DOHH2 (cell line): ENCODE results near the gene KCNN3.
"Not testable (repeated sequence)": the region's sequence is repeated elsewhere in the genome, so short reads cannot be mapped to it uniquely, and the experiment has no call there.

Experiments used
- H3F3A ChIP-seq: fragments of 200-600 bp; sonication (generic), shearing (Covaris generic); 2 replicates; pipeline ENCODE4 v1.6.0; 2016; ENCODE audit warnings: antibody characterized with exemption, mild to moderate bottlenecking; ENCODE audit not compliant: control insufficient read depth, insufficient read depth
- H3K27ac ChIP-seq: fragments of 200-600 bp; sonication (generic); 2 replicates; pipeline ENCODE4 v1.5.1; 2014; ENCODE audit warnings: low read depth, mild to moderate bottlenecking, low read length, moderate library complexity
- H3K27me3 ChIP-seq: fragments of 200-600 bp; sonication (generic); 2 replicates; pipeline ENCODE4 v1.6.1; 2014; ENCODE audit warnings: mild to moderate bottlenecking, low read length, mixed read lengths; ENCODE audit not compliant: control insufficient read depth
- H3K36me3 ChIP-seq: fragments of 200-600 bp; sonication (generic); 2 replicates; pipeline ENCODE4 v1.6.1; 2014; ENCODE audit warnings: mild to moderate bottlenecking, low read length, moderate library complexity, mixed read lengths; ENCODE audit not compliant: control insufficient read depth
- H3K4me1 ChIP-seq: fragments of 200-600 bp; sonication (generic); 2 replicates; pipeline ENCODE4 v1.6.1; 2014; ENCODE audit warnings: mild to moderate bottlenecking, low read length, mixed read lengths; ENCODE audit not compliant: control insufficient read depth
- H3K4me2 ChIP-seq: fragments of 200-600 bp; sonication (generic); 2 replicates; pipeline ENCODE4 v1.6.0; 2014; ENCODE audit warnings: mild to moderate bottlenecking, low read length, moderate library complexity
- H3K4me3 ChIP-seq: fragments of 200-600 bp; sonication (generic); 2 replicates; pipeline ENCODE4 v1.5.1; 2014; ENCODE audit warnings: mild to moderate bottlenecking, low read length, mixed read lengths
- H3K79me2 ChIP-seq: fragments of 200-600 bp; sonication (generic); 2 replicates; pipeline ENCODE4 v1.6.1; 2014; ENCODE audit warnings: mild to moderate bottlenecking, low read length, mixed read lengths; ENCODE audit not compliant: control insufficient read depth
- H3K9me2 ChIP-seq: fragments of 200-600 bp; sonication (generic); replicated peaks from 2 replicates; pipeline ENCODE4 v1.6.1; 2014; ENCODE audit warnings: mild to moderate bottlenecking, low read length, mixed read lengths; ENCODE audit not compliant: control insufficient read depth
- H3K9me3 ChIP-seq: fragments of 200-600 bp; sonication (generic); 2 replicates; pipeline ENCODE4 v1.6.1; 2014; ENCODE audit warnings: antibody characterized with exemption, low read length, mixed read lengths; ENCODE audit not compliant: control insufficient read depth, insufficient read depth
- H4K20me1 ChIP-seq: fragments of 200-600 bp; sonication (generic); 2 replicates; pipeline ENCODE4 v1.6.0; 2014; ENCODE audit warnings: low read depth, mild to moderate bottlenecking, antibody characterized with exemption, low read length, moderate library complexity; ENCODE audit not compliant: control insufficient read depth, insufficient read depth
- CTCF ChIP-seq: fragments of 200-600 bp; sonication (generic); IDR thresholded peaks from one replicate; pipeline ENCODE4 v1.5.1; 2014; ENCODE audit warnings: antibody characterized with exemption, mild to moderate bottlenecking, low read depth, low read length; ENCODE audit not compliant: poor library complexity, severe bottlenecking
- EZH2phosphoT487 ChIP-seq: fragments of 200-600 bp; sonication (generic); IDR thresholded peaks from 2 replicates; pipeline ENCODE4 v1.6.1; 2017; ENCODE audit warnings: borderline replicate concordance, mild to moderate bottlenecking, antibody characterized with exemption, low read length, moderate library complexity, mixed read lengths

Gene KCNN3

GRCh38 chr1:154686507-154686906, 183.6 kb downstream of the KCNN3 start:
- Histone ChIP-seq H3F3A (no peaks in the 10 kb centered on the region), H4K20me1 (no peaks in the 10 kb centered on the region), H3K9me3 (no peaks in the 10 kb centered on the region), H3K36me3 (no peaks in the 10 kb centered on the region), H3K27me3 (0 out of 2 replicates have a peak, but pooled peaks cover 3% of the 10 kb centered on the region), H3K27ac (no peak overlapping the region), H3K79me2 (no peaks in the 10 kb centered on the region), H3K4me3 (no peak overlapping the region), H3K4me1 (peaks cover 12% of the 10 kb centered on the region), H3K9me2 (no peaks in the 10 kb centered on the region), H3K4me2 (peak overlapping the region; percentile 37; the same call in 1 of the 2 replicates)
- no peak for TF ChIP-seq EZH2phosphoT487
- TF ChIP-seq CTCF, result no peak

- no peak for TF ChIP-seq CTCF
- TF ChIP-seq EZH2phosphoT487, result no peak
- H3K4me3 ChIP-seq, result no peak overlapping the region
- H3F3A ChIP-seq, result no peaks in the 10 kb centered on the region
- H3K4me2 ChIP-seq, result no peak overlapping the region
- H3K27me3 ChIP-seq, result 0 out of 2 replicates have a peak, but pooled peaks cover under 1% of the 10 kb centered on the region
- no peaks in the 10 kb centered on the region for H4K20me1 ChIP-seq
- no peaks in the 10 kb centered on the region for H3K36me3 ChIP-seq
- peaks cover 12% of the 10 kb centered on the region for H3K4me1 ChIP-seq
- H3K79me2 ChIP-seq, result no peaks in the 10 kb centered on the region
- no peak overlapping the region for H3K27ac ChIP-seq
- no peaks in the 10 kb centered on the region for H3K9me2 ChIP-seq
- H3K9me3 ChIP-seq, result no peaks in the 10 kb centered on the region
These were observed 186.3 kb downstream of the KCNN3 start for GRCh38 chr1:154683820-154684219.

GRCh38 chr1:154682254-154682653, 187.8 kb downstream of the KCNN3 start:
- Histone ChIP-seq H3K27ac (no peak overlapping the region), H3K4me1 (peaks cover 9% of the 10 kb centered on the region), H3K9me3 (no peaks in the 10 kb centered on the region), H3K9me2 (no peaks in the 10 kb centered on the region), H3K36me3 (no peaks in the 10 kb centered on the region), H3K79me2 (no peaks in the 10 kb centered on the region), H3K4me2 (no peak overlapping the region), H3K27me3 (no peaks in the 10 kb centered on the region), H3F3A (no peaks in the 10 kb centered on the region), H4K20me1 (no peaks in the 10 kb centered on the region), H3K4me3 (no peak overlapping the region)
- TF ChIP-seq CTCF (no peak), EZH2phosphoT487 (no peak)

GRCh38 chr1:154677844-154678243, 192.2 kb downstream of the KCNN3 start:
- not testable (repeated sequence) for H3K27ac ChIP-seq, H4K20me1 ChIP-seq, H3K36me3 ChIP-seq, H3K9me3 ChIP-seq, H3K4me1 ChIP-seq, H3F3A ChIP-seq, H3K4me2 ChIP-seq, H3K27me3 ChIP-seq, H3K9me2 ChIP-seq, H3K4me3 ChIP-seq, H3K79me2 ChIP-seq

GRCh38 chr1:154676847-154677246, 193.2 kb downstream of the KCNN3 start:
- H4K20me1 ChIP-seq, H3K4me1 ChIP-seq, H3K27ac ChIP-seq, H3K79me2 ChIP-seq, H3K9me2 ChIP-seq, H3K4me2 ChIP-seq, H3K4me3 ChIP-seq, H3K9me3 ChIP-seq, H3K36me3 ChIP-seq, H3F3A ChIP-seq, H3K27me3 ChIP-seq: not testable (repeated sequence)

- not testable (repeated sequence) for H3K79me2 ChIP-seq, H3K36me3 ChIP-seq, H3K9me2 ChIP-seq, H3K4me2 ChIP-seq, H3K27me3 ChIP-seq, H3K9me3 ChIP-seq, H4K20me1 ChIP-seq, H3K4me3 ChIP-seq, H3F3A ChIP-seq, H3K4me1 ChIP-seq, H3K27ac ChIP-seq
These were observed 195.6 kb downstream of the KCNN3 start for GRCh38 chr1:154674456-154674855.
